Measurements from ENCODE around the gene ZBTB22.

The ZBTB22 gene

DNA sequence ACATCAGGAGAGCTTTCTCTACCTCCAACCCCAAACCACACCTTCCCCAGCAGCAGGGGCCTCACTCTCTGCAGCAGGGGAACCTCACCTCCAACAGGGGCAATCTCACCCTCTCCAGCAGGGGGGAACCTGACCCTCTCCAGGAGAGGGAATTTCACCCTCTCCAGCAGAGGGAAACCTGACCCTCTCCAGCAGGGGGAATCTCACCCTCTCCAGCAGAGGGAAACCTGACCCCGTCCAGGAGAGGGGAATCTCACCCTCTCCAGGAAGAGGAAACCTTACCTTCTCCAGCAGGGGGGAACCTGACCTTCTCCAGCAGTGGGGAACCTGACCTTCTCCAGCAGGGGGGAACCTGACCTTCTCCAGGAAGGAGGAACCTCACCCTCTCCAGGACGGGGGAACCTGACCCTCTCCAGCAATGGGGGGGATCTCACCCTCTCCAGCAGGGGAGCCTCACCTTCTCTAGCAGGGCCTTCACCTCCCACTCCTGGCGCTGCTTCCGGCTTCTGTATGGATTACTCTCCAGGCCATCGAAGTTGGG is 37.5 kb downstream of the ZBTB22 start:
- ChIA-PET POLR2A (interaction anchor here (1.1 to 4.2 kb wide), 6 partner anchors 8 to 72 kb away, joined by 3 to 13 read pairs (median 4); partner anchors contain the start of genes RING1, RPS18, VPS52 and WDR46), CTCF (interaction anchor here (0.8 to 1.7 kb wide), 6 partner anchors 10 to 82 kb away, joined by 3 to 6 read pairs (median 3); partner anchors contain the start of genes PFDN6 and WDR46)
- TF ChIP-seq FOXK2 (IDR thresholded peaks at IDR 0.05), result no peak
- no peak for TF ChIP-seq NFRKB (IDR thresholded peaks at IDR 0.05)
- no peak for TF ChIP-seq TARDBP (IDR thresholded peaks at IDR 0.05)
- TF ChIP-seq L3MBTL2 (conservative IDR thresholded peaks at IDR 0.05), result no peak
- TF ChIP-seq ELF4 (IDR thresholded peaks at IDR 0.05), result no peak
- no peak for TF ChIP-seq LEF1 (IDR thresholded peaks at IDR 0.05; ENCODE audit: borderline replicate concordance)
- TF ChIP-seq SP1 (IDR thresholded peaks at IDR 0.05), result no peak
- TF ChIP-seq FOXA1 (IDR thresholded peaks at IDR 0.05), result no peak
- TF ChIP-seq, protein P1, sequence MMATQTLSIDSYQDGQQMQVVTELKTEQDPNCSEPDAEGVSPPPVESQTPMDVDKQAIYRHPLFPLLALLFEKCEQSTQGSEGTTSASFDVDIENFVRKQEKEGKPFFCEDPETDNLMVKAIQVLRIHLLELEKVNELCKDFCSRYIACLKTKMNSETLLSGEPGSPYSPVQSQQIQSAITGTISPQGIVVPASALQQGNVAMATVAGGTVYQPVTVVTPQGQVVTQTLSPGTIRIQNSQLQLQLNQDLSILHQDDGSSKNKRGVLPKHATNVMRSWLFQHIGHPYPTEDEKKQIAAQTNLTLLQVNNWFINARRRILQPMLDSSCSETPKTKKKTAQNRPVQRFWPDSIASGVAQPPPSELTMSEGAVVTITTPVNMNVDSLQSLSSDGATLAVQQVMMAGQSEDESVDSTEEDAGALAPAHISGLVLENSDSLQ (IDR thresholded peaks at IDR 0.05), result no peak
- TF ChIP-seq FOXM1 (IDR thresholded peaks at IDR 0.05; ENCODE audit: borderline replicate concordance), result no peak
- TF ChIP-seq ZNF384 (IDR thresholded peaks at IDR 0.05), result no peak
- TF ChIP-seq CTBP1 (IDR thresholded peaks at IDR 0.05; ENCODE audit: borderline replicate concordance), result no peak
- TF ChIP-seq HDGF (IDR thresholded peaks at IDR 0.05; ENCODE audit: borderline replicate concordance), result no peak
- no peak for TF ChIP-seq BHLHE40 (IDR thresholded peaks at IDR 0.05; ENCODE audit: borderline replicate concordance)
- no peak for TF ChIP-seq ARNT (IDR thresholded peaks at IDR 0.05)
- TF ChIP-seq SUZ12 (IDR thresholded peaks at IDR 0.05), result no peak
- peak; percentile 81 for DNase-seq (ENCODE audit: extremely low spot score)

DNA sequence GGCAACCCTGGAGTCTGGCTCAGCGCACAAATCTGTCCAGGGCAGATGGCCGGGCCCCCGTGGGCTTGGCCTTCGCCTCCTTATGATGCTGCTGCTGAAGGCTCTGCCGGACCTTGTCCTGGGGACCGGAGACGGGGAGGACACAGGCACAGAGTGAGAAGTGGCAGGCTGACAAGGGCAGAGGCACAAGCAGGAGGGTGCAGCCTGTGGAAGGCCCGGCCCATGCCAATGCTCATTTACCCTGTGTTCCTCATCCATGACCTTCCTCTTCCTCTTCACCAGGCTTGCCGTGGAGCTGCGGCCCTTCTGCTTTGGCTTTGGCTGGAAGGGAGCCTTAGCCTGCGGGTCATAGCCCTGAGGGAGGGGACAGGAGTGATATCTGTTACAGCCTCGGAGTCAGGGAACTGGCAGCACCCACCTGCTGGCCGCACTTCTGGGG is 38.3 kb downstream of the ZBTB22 start:
- CTCF ChIA-PET, result interaction anchor here (0.8 to 1.6 kb wide), 5 partner anchors 10 to 83 kb away, joined by 3 to 6 read pairs (median 3); partner anchors contain the start of genes PFDN6 and WDR46
- no peak for DNase-seq (ENCODE audit: extremely low spot score)
- POLR2A ChIA-PET, result interaction anchor here (0.9 to 4.2 kb wide), 8 partner anchors 8 to 71 kb away, joined by 3 to 37 read pairs (median 12); partner anchors contain the start of genes PFDN6, RGL2, RING1 and TAPBP
- TF ChIP-seq HDGF (IDR thresholded peaks at IDR 0.05; ENCODE audit: borderline replicate concordance), result no peak
- no peak for TF ChIP-seq SP1 (IDR thresholded peaks at IDR 0.05)
- no peak for TF ChIP-seq ARNT (IDR thresholded peaks at IDR 0.05)
- no peak for TF ChIP-seq TARDBP (IDR thresholded peaks at IDR 0.05)
- no peak for TF ChIP-seq SUZ12 (IDR thresholded peaks at IDR 0.05)

DNA sequence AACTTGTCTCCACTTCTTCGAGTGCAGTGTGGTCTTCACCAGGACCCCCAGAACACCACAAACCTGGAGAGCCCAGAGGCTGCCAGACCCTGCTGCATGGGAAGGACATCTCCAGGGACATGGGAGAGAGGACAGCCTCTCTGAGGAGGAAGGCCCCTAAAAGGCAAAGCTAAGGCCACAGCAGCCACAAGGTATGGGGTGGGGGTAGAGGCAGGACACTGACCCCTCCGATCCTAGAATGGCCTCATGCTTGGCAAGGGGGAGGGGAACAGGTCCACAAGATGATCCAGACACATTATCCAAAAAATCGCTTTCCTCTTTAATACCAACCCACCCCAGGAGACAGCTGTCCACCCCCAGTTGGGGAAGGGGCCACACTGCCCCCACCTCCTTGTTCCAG is 38.7 kb downstream of the ZBTB22 start:
- no peak for TF ChIP-seq ELF4 (IDR thresholded peaks at IDR 0.05)
- no peak for TF ChIP-seq TARDBP (IDR thresholded peaks at IDR 0.05)
- no peak for TF ChIP-seq SUZ12 (IDR thresholded peaks at IDR 0.05)
- no peak for TF ChIP-seq FOXK2 (IDR thresholded peaks at IDR 0.05)
- no peak for TF ChIP-seq L3MBTL2 (conservative IDR thresholded peaks at IDR 0.05)
- ChIA-PET CTCF (interaction anchor here (1.0 to 1.4 kb wide), 3 partner anchors 21 to 83 kb away, joined by 3 to 6 read pairs (median 4); no protein-coding TSS in a partner anchor), POLR2A (interaction anchor here (0.9 to 4.2 kb wide), 7 partner anchors 8 to 71 kb away, joined by 3 to 37 read pairs (median 12); partner anchors contain the start of genes PFDN6, RGL2, RING1 and TAPBP)
- no peak for DNase-seq (ENCODE audit: extremely low spot score)

DNA sequence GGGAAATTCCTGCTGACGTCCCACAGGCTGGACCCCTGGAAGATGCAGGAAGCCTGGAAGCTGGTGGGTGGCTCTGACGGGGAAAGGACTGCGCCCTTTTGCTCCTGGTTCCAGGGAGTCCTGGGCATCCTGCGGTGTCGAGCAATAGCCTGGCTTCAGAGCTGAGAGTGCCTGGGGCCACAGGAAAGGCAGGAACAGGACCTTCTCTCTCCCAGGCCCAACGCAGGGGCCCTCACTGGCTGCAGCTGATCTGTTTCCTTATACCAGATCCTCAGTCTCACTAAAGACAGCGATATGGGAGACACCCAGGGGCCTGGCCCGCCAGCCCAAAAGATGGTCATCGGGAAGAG is 39.2 kb downstream of the ZBTB22 start:
- TF ChIP-seq, protein P1 (IDR thresholded peaks at IDR 0.05), result no peak
- TF ChIP-seq HDGF (IDR thresholded peaks at IDR 0.05; ENCODE audit: borderline replicate concordance) (no peak), ELF4 (IDR thresholded peaks at IDR 0.05) (no peak)
- CTCF ChIA-PET, result interaction anchor here (1.4 to 1.9 kb wide), 2 partner anchors 21 to 40 kb away, joined by 4 to 16 read pairs; no protein-coding TSS in a partner anchor
- no peak for DNase-seq (ENCODE audit: extremely low spot score)
- POLR2A ChIA-PET, result interaction anchor here (0.9 to 4.2 kb wide), 10 partner anchors 8 to 75 kb away, joined by 3 to 37 read pairs (median 8); partner anchors contain the start of genes PFDN6, RGL2, RING1 and TAPBP

DNA sequence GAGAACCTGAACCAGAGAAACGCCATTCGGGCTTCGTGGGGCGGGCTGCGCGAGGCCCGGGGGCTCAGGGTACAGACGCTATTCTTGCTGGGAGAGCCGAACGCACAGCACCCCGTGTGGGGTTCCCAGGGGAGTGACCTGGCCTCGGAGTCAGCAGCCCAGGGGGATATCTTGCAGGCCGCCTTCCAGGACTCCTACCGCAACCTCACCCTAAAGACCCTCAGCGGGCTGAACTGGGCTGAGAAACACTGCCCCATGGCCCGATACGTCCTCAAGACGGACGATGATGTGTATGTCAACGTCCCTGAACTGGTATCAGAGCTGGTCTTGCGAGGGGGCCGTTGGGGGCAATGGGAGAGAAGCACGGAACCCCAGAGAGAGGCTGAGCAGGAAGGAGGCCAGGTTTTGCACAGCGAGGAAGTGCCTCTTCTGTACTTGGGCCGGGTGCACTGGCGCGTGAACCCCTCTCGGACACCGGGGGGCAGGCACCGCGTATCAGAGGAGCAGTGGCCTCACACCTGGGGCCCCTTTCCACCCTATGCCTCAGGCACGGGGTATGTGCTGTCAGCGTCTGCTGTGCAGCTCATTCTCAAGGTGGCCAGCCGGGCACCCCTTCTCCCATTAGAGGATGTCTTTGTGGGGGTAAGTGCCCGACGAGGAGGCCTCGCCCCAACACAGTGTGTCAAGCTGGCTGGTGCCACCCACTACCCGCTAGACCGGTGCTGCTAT is 39.7 kb downstream of the ZBTB22 start:
- no peak for DNase-seq (ENCODE audit: extremely low spot score)
- CTCF ChIA-PET, result interaction anchor here (0.8 to 1.9 kb wide), 10 partner anchors 11 to 153 kb away, joined by 3 to 16 read pairs (median 4); partner anchors contain the start of genes PFDN6 and WDR46
- POLR2A ChIA-PET, result interaction anchor here (0.9 to 4.2 kb wide), 20 partner anchors 8 to 306 kb away, joined by 3 to 37 read pairs (median 5); partner anchors contain the start of genes PFDN6, RGL2, RING1 and TAPBP
- TF ChIP-seq CTBP1 (IDR thresholded peaks at IDR 0.05; ENCODE audit: borderline replicate concordance) (no peak), SP1 (IDR thresholded peaks at IDR 0.05) (no peak), ZNF384 (IDR thresholded peaks at IDR 0.05) (no peak), BHLHE40 (IDR thresholded peaks at IDR 0.05; ENCODE audit: borderline replicate concordance) (no peak), NFRKB (IDR thresholded peaks at IDR 0.05) (no peak), ARNT (IDR thresholded peaks at IDR 0.05) (no peak), TARDBP (IDR thresholded peaks at IDR 0.05) (no peak), SUZ12 (IDR thresholded peaks at IDR 0.05) (no peak), LEF1 (IDR thresholded peaks at IDR 0.05; ENCODE audit: borderline replicate concordance) (no peak), FOXM1 (IDR thresholded peaks at IDR 0.05; ENCODE audit: borderline replicate concordance) (no peak), HDGF (IDR thresholded peaks at IDR 0.05; ENCODE audit: borderline replicate concordance) (no peak), FOXK2 (IDR thresholded peaks at IDR 0.05) (no peak), FOXA1 (IDR thresholded peaks at IDR 0.05) (no peak), L3MBTL2 (conservative IDR thresholded peaks at IDR 0.05) (no peak), ELF4 (IDR thresholded peaks at IDR 0.05) (no peak)
- TF ChIP-seq, protein P1 (IDR thresholded peaks at IDR 0.05), result no peak

Measured in HEK293T (cell line).